ENCODE measurements around the gene SORCS2. TPM values are rescaled to one million over a fixed set of nuclear protein-coding genes. Genes with fewer than 3 reads are reported as not detected.

Gene SORCS2
- total RNA-seq, 1 donor from 2014 or later: 2.8 TPM

GRCh38 chr4:7746351-7747061 lies 554.2 kb downstream of the SORCS2 start:
- DNase-seq (ENCODE audit: low read depth): no peak

- DNase-seq (ENCODE audit: low read depth): no peak
These were observed 554.7 kb downstream of the SORCS2 start for GRCh38 chr4:7747062-7747385.

- DNase-seq (ENCODE audit: low read depth): peak; percentile 58
These were observed 555.2 kb downstream of the SORCS2 start for GRCh38 chr4:7747566-7747965.

- DNase-seq (ENCODE audit: low read depth): no peak
These were observed 558.2 kb downstream of the SORCS2 start for GRCh38 chr4:7750523-7750922.

- no peak for DNase-seq (ENCODE audit: low read depth)
These were observed 558.6 kb downstream of the SORCS2 start for GRCh38 chr4:7750972-7751371.

GRCh38 chr4:7752649-7753048 lies 560.3 kb downstream of the SORCS2 start:
- no peak for DNase-seq (ENCODE audit: low read depth)

GRCh38 chr4:7753271-7753670 lies 560.9 kb downstream of the SORCS2 start:
- DNase-seq (ENCODE audit: low read depth): no peak

- no peak for DNase-seq (ENCODE audit: low read depth)
These were observed 561.7 kb downstream of the SORCS2 start for GRCh38 chr4:7753931-7754465.

GRCh38 chr4:7754565-7755262 lies 562.4 kb downstream of the SORCS2 start:
- DNase-seq (ENCODE audit: low read depth): no peak

GRCh38 chr4:7755561-7755960 lies 563.2 kb downstream of the SORCS2 start:
- DNase-seq (ENCODE audit: low read depth): no peak

- no peak for DNase-seq (ENCODE audit: low read depth)
These were observed 563.7 kb downstream of the SORCS2 start for GRCh38 chr4:7756071-7756470.

GRCh38 chr4:7756561-7757355 lies 564.4 kb downstream of the SORCS2 start:
- DNase-seq (ENCODE audit: low read depth): peak; percentile 96

- peak; percentile 22 for DNase-seq (ENCODE audit: low read depth)
These were observed 565.4 kb downstream of the SORCS2 start for GRCh38 chr4:7757501-7758471.

GRCh38 chr4:7758476-7758875 lies 566.1 kb downstream of the SORCS2 start:
- no peak for DNase-seq (ENCODE audit: low read depth)

- DNase-seq (ENCODE audit: low read depth): no peak
These were observed 566.9 kb downstream of the SORCS2 start for GRCh38 chr4:7759216-7759615.

- no peak for DNase-seq (ENCODE audit: low read depth)
These were observed 567.3 kb downstream of the SORCS2 start for GRCh38 chr4:7759635-7760034.

- no peak for DNase-seq (ENCODE audit: low read depth)
These were observed 567.9 kb downstream of the SORCS2 start for GRCh38 chr4:7760228-7760627.

GRCh38 chr4:7760706-7761105 lies 568.4 kb downstream of the SORCS2 start:
- no peak for DNase-seq (ENCODE audit: low read depth)

- DNase-seq (ENCODE audit: low read depth): no peak
These were observed 569.0 kb downstream of the SORCS2 start for GRCh38 chr4:7761312-7761711.

GRCh38 chr4:7761720-7762119 lies 569.4 kb downstream of the SORCS2 start:
- peak; percentile 15 for DNase-seq (ENCODE audit: low read depth)

Measured in myocyte (in vitro differentiated cells).